PC-9 (cell line): ENCODE results near the gene PSKH1. TPM values are rescaled to one million over a fixed set of nuclear protein-coding genes. Genes with fewer than 3 reads are reported as not detected.

ENCODE experiments used
- BruUV-seq: library from RNA; stranded (reverse); fragments of 400-500 nt; replicated peaks from 2 replicates; lab custom pipeline; 2021; lab: Mats Ljungman, UMichigan
- CTCF ChIA-PET: fragments of 300-600 bp; sonication (Branson Sonifier 250); formaldehyde crosslinking; loops from one replicate; lab custom pipeline; 2022; ENCODE audit warnings: antibody characterized with exemption; lab: Charles Lee
- POLR2A ChIA-PET: fragments of 300-600 bp; sonication (Branson Sonifier 250); formaldehyde crosslinking; loops from one replicate; lab custom pipeline; 2022; ENCODE audit warnings: antibody characterized with exemption; ENCODE audit not compliant: unreplicated experiment; lab: Charles Lee
- DNase-seq, 2 experiments: peaks; one replicate each; pipeline versions ENCODE4 v3.0.0 to v3.0.0-alpha.2; 2015 to 2022; ENCODE audit warnings: mixed read lengths in 1 of 2
- H2AFZ ChIP-seq: fragments of 200-600 bp; sonication (generic); 2 replicates; pipeline ENCODE4 v1.8.1; 2017; ENCODE audit warnings: antibody characterized with exemption
- H3F3A ChIP-seq: fragments of 200-600 bp; sonication (generic); 2 replicates; pipeline ENCODE4 v1.8.1; 2017; ENCODE audit warnings: antibody characterized with exemption, mild to moderate bottlenecking, low read depth; ENCODE audit not compliant: insufficient read depth
- H3K27ac ChIP-seq: fragments of 200-600 bp; sonication (generic); 2 replicates; pipeline ENCODE4 v1.6.1; 2016; ENCODE audit warnings: mixed run types
- H3K27me3 ChIP-seq: fragments of 200-600 bp; sonication (generic); 2 replicates; pipeline ENCODE4 v1.6.1; 2016; ENCODE audit warnings: low read depth, mixed run types; ENCODE audit not compliant: insufficient read depth
- H3K36me3 ChIP-seq: fragments of 200-600 bp; sonication (generic); 2 replicates; pipeline ENCODE4 v1.6.1; 2016; ENCODE audit warnings: low read depth, mixed run types
- H3K4me1 ChIP-seq: fragments of 200-600 bp; sonication (generic); replicated peaks from 2 replicates; pipeline ENCODE4 v1.6.1; 2016; ENCODE audit warnings: mixed run types; ENCODE audit not compliant: insufficient read depth
- H3K4me2 ChIP-seq: fragments of 200-600 bp; sonication (generic); 2 replicates; pipeline ENCODE4 v1.6.1; 2017; ENCODE audit warnings: mixed run types
- H3K4me3 ChIP-seq: fragments of 200-600 bp; sonication (generic); 2 replicates; pipeline ENCODE4 v1.6.1; 2016; ENCODE audit warnings: mixed run types
- H3K79me2 ChIP-seq: fragments of 200-600 bp; sonication (generic); 2 replicates; pipeline ENCODE4 v1.6.1; 2017; ENCODE audit warnings: low read depth, mixed run types
- H3K9me2 ChIP-seq: fragments of 200-600 bp; sonication (generic); 2 replicates; pipeline ENCODE4 v1.8.1; 2017; ENCODE audit warnings: mild to moderate bottlenecking; ENCODE audit not compliant: insufficient read depth
- H3K9me3 ChIP-seq: fragments of 200-600 bp; sonication (generic); 2 replicates; pipeline ENCODE4 v1.8.1; 2016; ENCODE audit warnings: low read depth; ENCODE audit not compliant: insufficient read depth
- H4K20me1 ChIP-seq: fragments of 200-600 bp; sonication (generic); 2 replicates; pipeline ENCODE4 v1.8.1; 2017; ENCODE audit not compliant: insufficient read depth
- EZH2 ChIP-seq: fragments of 200-600 bp; sonication (generic); IDR thresholded peaks from 2 replicates; pipeline ENCODE4 v1.8.0; 2017; ENCODE audit warnings: antibody characterized with exemption, low read depth
- intact Hi-C: fragments of 100-400 bp; cut with micrococcal nuclease; formaldehyde crosslinking; loops from one replicate; pipeline ENCODE4 v1.10.0; 2022; ENCODE audit not compliant: unreplicated experiment
- total RNA-seq: library from RNA; stranded (reverse); gene quantifications from 2 replicates; pipeline ENCODE4 v1.2.3, GENCODE V29; 2021
- TF ChIP-seq, protein P1 (sequence below): fragments of 200-600 bp; sonication (generic); conservative IDR thresholded peaks from 2 replicates; pipeline ENCODE4 v1.6.1; 2017; ENCODE audit warnings: mixed run types, antibody characterized with exemption, mild to moderate bottlenecking, moderate library complexity

The PSKH1 gene
- total RNA-seq, 1 experiment from 2014 or later, result 25.8 TPM

DNA sequence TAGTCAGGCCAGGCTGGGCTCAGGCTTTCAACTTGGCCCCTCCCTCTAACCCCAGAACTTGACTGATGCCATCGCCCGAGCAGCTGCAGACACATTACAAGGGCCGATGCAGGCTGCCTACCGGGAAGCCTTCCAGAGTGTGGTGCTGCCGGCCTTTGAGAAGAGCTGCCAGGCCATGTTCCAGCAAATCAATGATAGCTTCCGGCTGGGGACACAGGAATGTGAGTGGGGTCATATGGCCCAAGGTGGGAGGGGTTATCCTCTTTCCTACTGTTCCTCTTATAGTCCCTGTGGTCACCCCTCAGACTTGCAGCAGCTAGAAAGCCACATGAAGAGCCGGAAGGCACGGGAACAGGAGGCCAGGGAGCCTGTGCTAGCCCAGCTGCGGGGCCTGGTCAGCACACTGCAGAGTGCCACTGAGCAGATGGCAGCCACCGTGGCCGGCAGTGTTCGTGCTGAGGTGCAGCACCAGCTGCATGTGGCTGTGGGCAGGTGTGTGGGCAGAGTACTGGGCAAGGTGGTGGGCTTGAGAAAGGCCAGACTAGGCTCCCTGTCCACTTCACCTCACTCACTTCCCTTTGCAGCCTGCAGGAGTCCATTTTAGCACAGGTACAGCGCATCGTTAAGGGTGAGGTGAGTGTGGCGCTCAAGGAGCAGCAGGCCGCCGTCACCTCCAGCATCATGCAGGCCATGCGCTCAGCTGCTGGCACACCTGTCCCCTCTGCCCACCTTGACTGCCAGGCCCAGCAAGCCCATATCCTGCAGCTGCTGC, 10.5 kb upstream of the PSKH1 start:
- no peaks in the 10 kb centered on the region for H3K4me1 ChIP-seq
- no peaks in the 10 kb centered on the region for H3K9me2 ChIP-seq
- H3K4me2 ChIP-seq, result no peak overlapping the region
- no TSS peak for BruUV-seq
- no peaks in the 10 kb centered on the region for H3K27me3 ChIP-seq
- H4K20me1 ChIP-seq, result no peaks in the 10 kb centered on the region
- TF ChIP-seq, protein P1, sequence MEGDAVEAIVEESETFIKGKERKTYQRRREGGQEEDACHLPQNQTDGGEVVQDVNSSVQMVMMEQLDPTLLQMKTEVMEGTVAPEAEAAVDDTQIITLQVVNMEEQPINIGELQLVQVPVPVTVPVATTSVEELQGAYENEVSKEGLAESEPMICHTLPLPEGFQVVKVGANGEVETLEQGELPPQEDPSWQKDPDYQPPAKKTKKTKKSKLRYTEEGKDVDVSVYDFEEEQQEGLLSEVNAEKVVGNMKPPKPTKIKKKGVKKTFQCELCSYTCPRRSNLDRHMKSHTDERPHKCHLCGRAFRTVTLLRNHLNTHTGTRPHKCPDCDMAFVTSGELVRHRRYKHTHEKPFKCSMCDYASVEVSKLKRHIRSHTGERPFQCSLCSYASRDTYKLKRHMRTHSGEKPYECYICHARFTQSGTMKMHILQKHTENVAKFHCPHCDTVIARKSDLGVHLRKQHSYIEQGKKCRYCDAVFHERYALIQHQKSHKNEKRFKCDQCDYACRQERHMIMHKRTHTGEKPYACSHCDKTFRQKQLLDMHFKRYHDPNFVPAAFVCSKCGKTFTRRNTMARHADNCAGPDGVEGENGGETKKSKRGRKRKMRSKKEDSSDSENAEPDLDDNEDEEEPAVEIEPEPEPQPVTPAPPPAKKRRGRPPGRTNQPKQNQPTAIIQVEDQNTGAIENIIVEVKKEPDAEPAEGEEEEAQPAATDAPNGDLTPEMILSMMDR, result no peak
- H3K4me3 ChIP-seq, result no peak overlapping the region
- no peak overlapping the region for H2AFZ ChIP-seq
- H3K9me3 ChIP-seq, result no peaks in the 10 kb centered on the region
- H3K36me3 ChIP-seq, result peaks cover 7% of the 10 kb centered on the region
- no peaks in the 10 kb centered on the region for H3K79me2 ChIP-seq
- DNase-seq, result no peak
- POLR2A ChIA-PET, result interaction anchor here (0.6 kb wide), 1 partner anchor 601 kb away, joined by 4 read pairs; no protein-coding TSS in a partner anchor
- no peak overlapping the region for H3K27ac ChIP-seq
- CTCF ChIA-PET, result interaction anchor here (2.1 kb wide), 1 partner anchor 50 kb away, joined by 5 read pairs; no protein-coding TSS in a partner anchor
- intact Hi-C loops, result loop anchor here (2.0 kb wide), 1 partner anchor 158 kb away; no protein-coding TSS in a partner anchor
- H3F3A ChIP-seq, result no peaks in the 10 kb centered on the region; the same call in 1 of the 2 replicates

DNA sequence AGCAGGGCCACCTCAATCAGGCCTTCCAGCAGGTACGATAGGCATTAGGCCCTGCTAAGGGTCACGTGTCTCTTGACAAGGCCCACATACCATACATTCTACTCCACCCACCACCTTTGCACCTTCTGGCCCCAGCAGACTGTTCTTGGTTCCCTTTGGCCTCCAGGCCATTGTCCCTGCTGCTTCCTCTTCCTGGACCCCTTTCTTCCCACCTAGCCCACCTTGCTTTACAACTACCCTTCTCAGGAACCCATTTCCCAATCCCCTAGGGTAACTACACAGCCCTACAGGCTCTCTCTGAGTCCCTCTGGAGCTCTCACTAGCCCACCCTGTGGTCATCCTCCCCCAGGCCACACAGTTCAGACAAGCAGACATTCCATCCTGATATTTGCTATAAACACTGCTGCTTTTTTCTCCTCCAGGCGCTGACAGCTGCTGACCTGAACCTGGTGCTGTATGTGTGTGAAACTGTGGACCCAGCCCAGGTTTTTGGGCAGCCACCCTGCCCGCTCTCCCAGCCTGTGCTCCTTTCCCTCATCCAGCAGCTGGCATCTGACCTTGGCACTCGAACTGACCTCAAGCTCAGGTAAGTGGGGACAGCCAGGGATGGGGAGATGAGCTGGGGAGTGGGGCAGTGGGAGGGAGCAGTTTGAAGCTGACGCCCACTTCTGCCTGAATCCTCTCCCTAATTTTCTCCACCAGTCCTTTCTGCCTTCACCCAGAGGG, 9.7 kb upstream of the PSKH1 start:
- Histone ChIP-seq H3K9me3 (no peaks in the 10 kb centered on the region), H3K27me3 (no peaks in the 10 kb centered on the region), H3K79me2 (no peaks in the 10 kb centered on the region), H3K36me3 (peaks cover 4% of the 10 kb centered on the region; the same call in 1 of the 2 replicates), H3K4me2 (no peak overlapping the region), H3F3A (no peaks in the 10 kb centered on the region; the same call in 1 of the 2 replicates), H3K27ac (no peak overlapping the region), H3K4me1 (no peaks in the 10 kb centered on the region), H3K4me3 (no peak overlapping the region), H4K20me1 (no peaks in the 10 kb centered on the region), H2AFZ (no peak overlapping the region), H3K9me2 (no peaks in the 10 kb centered on the region)
- no TSS peak for BruUV-seq
- POLR2A ChIA-PET, result interaction anchor here (0.6 kb wide), 2 partner anchors 485 to 602 kb away, joined by 4 read pairs; no protein-coding TSS in a partner anchor
- no peak for DNase-seq
- intact Hi-C loops, result loop anchor here (2.0 kb wide), 1 partner anchor 157 kb away; no protein-coding TSS in a partner anchor
- no peak for TF ChIP-seq EZH2
- TF ChIP-seq, protein P1, result no peak
- CTCF ChIA-PET, result interaction anchor here (0.6 to 2.1 kb wide), 4 partner anchors 10 to 180 kb away, joined by 4 to 13 read pairs (median 4); partner anchors contain the start of gene PSKH1

DNA sequence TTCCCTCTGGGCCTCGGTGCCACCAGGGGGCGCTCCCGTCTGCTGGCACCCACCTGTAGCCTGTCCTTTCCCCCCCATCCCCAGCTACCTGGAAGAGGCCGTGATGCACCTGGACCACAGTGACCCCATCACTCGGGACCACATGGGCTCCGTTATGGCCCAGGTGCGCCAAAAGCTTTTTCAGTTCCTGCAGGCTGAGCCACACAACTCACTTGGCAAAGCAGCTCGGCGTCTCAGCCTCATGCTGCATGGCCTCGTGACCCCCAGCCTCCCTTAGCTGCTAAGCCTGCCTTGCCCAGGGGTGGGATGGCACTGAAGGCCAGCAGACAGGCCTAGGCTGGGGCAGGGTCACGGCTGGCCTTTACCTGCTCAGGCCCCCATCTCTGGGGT, 9.2 kb upstream of the PSKH1 start:
- intact Hi-C loops, result loop anchor here (2.0 kb wide), 1 partner anchor 157 kb away; no protein-coding TSS in a partner anchor
- H3K9me2 ChIP-seq, result no peaks in the 10 kb centered on the region
- H3K4me1 ChIP-seq, result no peaks in the 10 kb centered on the region
- no peaks in the 10 kb centered on the region; the same call in 1 of the 2 replicates for H3F3A ChIP-seq
- H3K9me3 ChIP-seq, result no peaks in the 10 kb centered on the region
- peak in 1 of 2 experiments; percentile 67 for DNase-seq
- ChIA-PET CTCF (interaction anchor here (0.6 to 2.1 kb wide), 4 partner anchors 9 to 180 kb away, joined by 4 to 13 read pairs (median 4); partner anchors contain the start of gene PSKH1), POLR2A (no interaction called here)
- H3K27ac ChIP-seq, result no peak overlapping the region
- BruUV-seq, result no TSS peak
- H3K27me3 ChIP-seq, result no peaks in the 10 kb centered on the region
- no peak overlapping the region for H3K4me3 ChIP-seq
- H3K4me2 ChIP-seq, result no peak overlapping the region
- TF ChIP-seq, protein P1, result peak; percentile 92
- no peak for TF ChIP-seq EZH2
- no peaks in the 10 kb centered on the region for H3K79me2 ChIP-seq
- H4K20me1 ChIP-seq, result no peaks in the 10 kb centered on the region
- peaks cover 4% of the 10 kb centered on the region; the same call in 1 of the 2 replicates for H3K36me3 ChIP-seq
- H2AFZ ChIP-seq, result no peak overlapping the region
